GM18870 (cell line): ENCODE data around the gene FANCE.
"Not testable (repeated sequence)": the region's sequence is repeated elsewhere in the genome, so short reads cannot be mapped to it uniquely, and the experiment has no call there.

Experiments
- ATAC-seq: cut with Tn5 transposase; IDR thresholded peaks from one replicate; pipeline ENCODE4 v1.9.1; 2021; ENCODE audit warnings: moderate library complexity; ENCODE audit not compliant: unreplicated experiment

FANCE gene

GRCh38 chr6:35496841-35497570 is 44.9 kb downstream of the FANCE start, which contains the start of gene TEAD3:
Gene TEAD3 (minus strand): TSS chr6:35497079.
- no peak for ATAC-seq

DNA sequence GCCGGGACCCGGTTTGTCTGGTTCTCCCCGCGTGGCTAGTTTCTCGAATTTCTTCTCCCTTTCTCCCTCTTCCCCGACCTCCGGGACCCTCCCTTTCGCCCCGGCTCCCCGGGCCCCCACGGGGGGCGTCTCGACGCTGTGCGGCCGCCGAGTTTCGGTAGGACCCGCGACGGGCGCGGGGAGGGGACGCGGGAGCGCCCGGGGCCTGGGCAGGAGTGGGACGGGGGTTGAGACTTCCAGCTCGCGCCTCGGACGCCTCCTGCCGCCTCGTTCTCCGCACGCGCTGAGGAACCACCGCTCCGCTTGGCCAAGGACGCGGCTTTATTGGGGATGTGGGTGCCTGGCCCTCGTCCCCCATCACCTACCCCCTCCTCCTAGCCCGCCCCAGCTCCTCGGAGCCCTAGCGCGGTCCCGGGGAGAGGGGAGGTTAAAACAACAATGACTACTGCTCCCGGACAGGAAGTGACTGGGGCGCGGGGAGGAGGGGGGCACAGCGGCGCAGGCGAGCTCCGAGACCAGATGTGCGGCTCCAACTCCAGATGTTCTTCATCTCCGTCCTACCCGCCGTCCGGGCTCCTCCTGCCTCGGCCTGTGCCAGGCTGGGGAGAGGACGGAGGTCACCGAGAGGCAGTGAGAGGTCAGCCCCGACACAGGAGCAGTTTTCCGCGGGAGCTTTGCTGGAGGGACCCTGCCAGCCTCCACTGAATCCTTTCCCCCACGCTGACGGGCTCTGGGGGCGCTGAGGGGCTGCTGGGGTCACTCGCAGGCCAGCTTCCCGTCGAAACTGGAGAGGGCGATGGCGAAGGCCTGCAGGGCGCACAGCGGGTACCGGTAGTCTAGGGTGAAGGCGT is 45.7 kb downstream of the FANCE start:
- no peak for ATAC-seq

GRCh38 chr6:35498422-35499067 is 46.4 kb downstream of the FANCE start:
- ATAC-seq = no peak

DNA sequence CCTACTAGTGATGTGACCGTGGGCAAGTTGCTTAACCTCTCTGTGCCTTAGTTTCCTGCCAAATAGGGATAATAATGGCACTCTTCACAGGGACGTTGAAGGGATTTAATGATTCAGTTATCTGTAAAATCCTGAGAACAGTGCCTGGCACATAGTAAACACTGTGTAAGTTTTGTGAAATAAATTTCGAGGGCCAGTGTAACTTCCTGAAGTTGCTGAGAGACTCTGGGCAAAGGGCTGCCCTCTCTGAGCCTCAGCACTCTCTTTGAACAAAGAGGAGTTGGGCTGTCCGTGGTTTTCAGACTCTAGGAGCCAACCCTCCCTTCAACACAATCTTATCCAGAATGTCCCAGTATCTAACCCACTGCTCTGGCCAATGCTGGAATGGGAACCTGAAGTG is 47.2 kb downstream of the FANCE start:
- ATAC-seq = no peak

DNA sequence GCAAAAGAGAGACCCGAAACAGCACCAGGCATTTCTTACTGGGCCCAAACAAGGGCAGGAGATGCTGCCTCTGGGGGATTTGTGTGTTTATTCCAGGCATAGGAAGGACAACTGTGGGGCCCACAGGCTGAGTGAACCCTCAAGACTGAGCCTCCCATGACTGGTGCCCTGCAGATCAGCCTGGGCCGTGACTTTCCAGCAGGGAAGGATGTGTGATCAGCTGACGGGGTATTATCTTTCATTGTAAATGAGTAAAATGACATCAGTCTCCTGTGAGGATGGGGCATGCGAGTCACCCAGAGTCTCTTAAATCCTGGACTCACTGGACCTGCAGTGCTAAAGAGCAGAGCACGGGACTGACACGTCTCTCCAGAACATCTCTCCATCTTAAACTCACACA is 48.6 kb downstream of the FANCE start:
- no peak for ATAC-seq

GRCh38 chr6:35501784-35502183 is 49.6 kb downstream of the FANCE start:
- ATAC-seq = no peak

GRCh38 chr6:35503534-35503933 is 51.4 kb downstream of the FANCE start:
- no peak for ATAC-seq

DNA sequence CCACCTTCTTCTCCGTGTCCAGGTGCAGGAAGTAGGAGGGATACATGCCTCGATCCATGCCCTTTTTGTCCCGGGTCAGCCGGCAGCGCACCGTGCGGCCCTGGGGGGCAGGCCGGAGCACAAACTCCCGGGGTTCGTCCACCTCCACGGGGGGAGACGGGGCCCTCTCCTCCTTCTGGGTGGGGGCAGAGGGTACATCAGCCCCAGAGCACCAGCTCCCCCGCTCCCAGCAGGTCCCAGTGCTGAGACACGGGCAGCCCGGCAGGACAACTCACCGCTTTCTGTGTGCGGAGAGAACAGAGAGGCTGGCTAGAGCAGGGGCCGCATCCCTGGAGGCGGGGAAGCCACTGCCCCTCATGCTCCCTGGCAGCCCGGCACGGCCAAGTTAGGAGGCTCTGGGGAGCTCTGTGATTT is 53.9 kb downstream of the FANCE start:
- ATAC-seq = no peak

GRCh38 chr6:35506536-35506935 is 54.4 kb downstream of the FANCE start:
- no peak for ATAC-seq

DNA sequence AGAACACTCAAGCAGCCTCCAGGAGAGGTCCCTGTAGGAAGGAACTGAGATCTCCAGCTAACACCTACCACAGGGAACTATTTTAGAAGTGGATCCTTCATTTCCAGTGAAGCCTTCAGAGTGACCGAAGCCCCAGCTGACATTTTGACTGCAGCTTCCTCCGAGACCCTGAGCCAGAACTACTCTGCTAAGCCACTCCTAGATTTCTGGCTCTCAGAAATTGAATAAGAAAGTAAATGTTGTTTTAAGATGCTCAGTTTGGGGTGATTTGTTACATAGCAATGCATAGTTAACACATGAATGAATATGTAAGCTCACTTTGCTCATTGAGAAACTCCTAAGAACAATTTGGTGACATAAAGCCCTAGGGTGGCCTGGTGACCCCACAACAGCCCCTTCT is 55.1 kb downstream of the FANCE start:
- no peak for ATAC-seq

DNA sequence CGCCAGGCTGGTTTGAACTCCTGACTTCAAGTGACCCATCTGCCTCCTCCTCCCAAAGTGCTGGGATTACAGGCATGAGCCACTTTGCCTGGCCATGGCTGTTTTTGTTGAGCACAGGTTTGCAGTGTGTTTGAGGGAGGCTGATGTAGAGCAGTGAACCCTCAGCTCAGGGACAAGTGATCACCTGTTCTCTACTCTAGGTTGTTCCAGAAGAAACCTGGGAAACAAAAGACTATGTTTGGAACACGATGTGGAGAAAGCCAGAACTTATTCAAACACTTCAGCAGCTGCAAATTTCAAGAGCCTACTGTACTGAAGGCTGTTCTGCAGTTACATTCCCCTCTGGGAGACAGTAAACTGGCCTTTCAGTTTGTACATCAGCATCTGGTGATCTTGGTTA is 55.9 kb downstream of the FANCE start:
- ATAC-seq = no peak

DNA sequence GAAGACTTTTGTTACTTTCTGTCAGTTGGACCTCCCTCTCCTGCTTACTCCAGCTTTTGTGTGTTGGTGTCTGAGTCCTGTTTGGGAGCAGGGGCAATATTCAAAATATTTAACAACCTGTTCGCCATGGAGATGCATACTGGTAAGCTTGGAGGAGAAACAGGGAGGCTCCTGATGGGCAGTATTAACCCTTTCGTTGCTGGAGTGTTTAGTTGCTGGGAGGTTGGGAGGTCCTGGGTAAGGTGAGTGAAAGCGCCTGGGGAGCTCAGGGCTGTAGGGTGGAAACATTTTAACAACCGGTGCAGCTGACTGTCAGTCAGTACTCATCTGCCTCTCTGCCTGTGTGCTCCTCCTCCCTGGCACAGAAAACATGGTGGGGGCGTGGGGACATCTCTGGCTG is 56.4 kb downstream of the FANCE start:
- no peak for ATAC-seq

DNA sequence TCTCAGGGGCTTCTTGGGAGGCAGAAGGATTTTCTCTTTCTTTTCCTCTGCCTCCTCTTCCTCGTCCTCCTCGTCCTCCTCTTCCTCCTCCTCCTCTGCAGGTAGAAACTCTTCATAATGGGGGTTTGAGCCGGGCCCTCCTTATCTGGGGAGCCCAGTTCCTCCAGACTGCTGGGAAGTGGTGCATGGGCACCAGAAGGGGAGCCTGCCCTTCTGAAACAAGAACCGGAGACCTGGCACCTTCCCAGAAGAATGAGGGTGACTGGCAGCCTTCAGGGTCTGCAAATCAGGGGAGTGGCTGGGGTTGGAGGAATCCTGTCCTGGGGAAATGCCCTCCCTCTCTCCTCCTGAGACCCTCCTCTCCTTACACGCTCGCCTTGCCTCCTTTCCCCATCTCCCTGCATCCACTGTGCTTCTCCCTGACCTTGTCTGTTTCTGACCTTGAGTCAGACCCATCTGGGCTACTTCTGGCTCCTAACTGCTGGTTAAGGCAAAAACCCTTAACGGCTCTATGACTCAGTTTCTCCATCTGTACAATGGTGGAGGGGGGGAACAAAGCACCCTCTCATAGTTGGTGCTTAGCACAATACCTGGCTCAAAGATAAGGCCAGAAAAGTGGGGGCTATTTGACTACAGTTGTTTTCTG is 58.9 kb downstream of the FANCE start:
- no peak for ATAC-seq

DNA sequence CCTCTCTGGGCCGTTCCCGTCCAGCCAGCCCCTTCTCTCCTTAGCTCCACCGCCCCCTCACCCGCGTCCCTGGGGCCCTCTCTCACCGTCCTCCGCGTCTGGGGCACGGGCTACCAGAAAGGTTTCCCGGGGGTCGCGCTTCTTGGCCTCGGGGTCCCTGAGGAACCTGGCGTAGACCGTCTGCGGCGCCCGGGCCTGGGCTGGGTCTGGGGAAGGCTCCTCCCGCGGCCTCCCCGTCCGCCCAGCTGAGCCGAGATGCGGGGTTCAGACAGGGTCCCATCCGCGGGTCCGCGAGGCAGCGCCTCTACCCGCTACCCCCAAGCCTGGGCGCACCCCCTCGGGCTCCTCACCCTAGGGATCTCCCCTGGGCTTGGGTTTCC is 59.4 kb downstream of the FANCE start:
- no peak for ATAC-seq

DNA sequence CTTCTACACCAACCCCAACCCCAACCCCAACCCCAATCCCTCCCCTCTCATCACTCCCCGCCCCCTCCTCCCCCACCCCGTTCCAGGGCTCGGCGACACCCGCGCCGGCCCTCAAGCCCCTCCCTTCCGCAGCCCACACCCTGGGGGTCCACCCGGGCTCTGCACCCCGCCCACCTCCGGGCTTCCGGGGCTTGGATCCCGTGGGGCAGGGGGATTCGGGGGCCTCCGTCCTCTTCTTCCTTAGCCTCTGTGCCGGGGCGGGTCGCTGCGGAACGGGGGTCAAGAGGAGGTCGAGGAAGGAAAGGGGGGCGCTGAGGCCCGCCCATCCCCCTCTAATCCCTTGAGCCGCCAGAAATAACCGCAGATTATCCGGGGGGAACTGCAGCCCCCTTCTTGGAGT is 59.9 kb downstream of the FANCE start:
- ATAC-seq = no peak

- ATAC-seq = no peak
Measured at GRCh38 chr6:35512740-35513139, 60.6 kb downstream of the FANCE start, which contains the start of gene TULP1. Gene TULP1 (minus strand): TSS chr6:35512896. CDS start chr6:35512858, 38 bp downstream.

- no peak for ATAC-seq
Measured at GRCh38 chr6:35514587-35514986, 62.4 kb downstream of the FANCE start.

GRCh38 chr6:35515939-35516338 is 63.8 kb downstream of the FANCE start:
- ATAC-seq = not testable (repeated sequence)
